Gastrocnemius medialis (tissue), 4 donors: ENCODE measurements around the gene TYMP.

Source experiments
- POLR2A ChIP-seq, 2 donors: fragments of 450-650 bp; IDR thresholded peaks; one replicate each; pipeline ENCODE4 v1.6.1; 2017; ENCODE audit warnings: antibody characterized with exemption in 2 of 2, mild to moderate bottlenecking in 2 of 2, moderate library complexity in 2 of 2
- TF ChIP-seq, protein P1 (sequence below), 5 experiments: fragments of 450-650 bp in 3 of 5; fragments of 200-600 bp in 2 of 5; sonication (generic) in 2 of 5; IDR thresholded peaks in 4 of 5; conservative IDR thresholded peaks in 1 of 5; 1 replicate in 4 of 5; 2 replicates in 1 of 5; pipeline ENCODE4 v1.5.1; 2016 to 2019; ENCODE audit warnings: antibody characterized with exemption in 5 of 5, mild to moderate bottlenecking in 3 of 5, moderate library complexity in 3 of 5

GRCh38 chr22:50520826-50521453 lies 8.9 kb downstream of the TYMP start:
- TF ChIP-seq, protein P1, sequence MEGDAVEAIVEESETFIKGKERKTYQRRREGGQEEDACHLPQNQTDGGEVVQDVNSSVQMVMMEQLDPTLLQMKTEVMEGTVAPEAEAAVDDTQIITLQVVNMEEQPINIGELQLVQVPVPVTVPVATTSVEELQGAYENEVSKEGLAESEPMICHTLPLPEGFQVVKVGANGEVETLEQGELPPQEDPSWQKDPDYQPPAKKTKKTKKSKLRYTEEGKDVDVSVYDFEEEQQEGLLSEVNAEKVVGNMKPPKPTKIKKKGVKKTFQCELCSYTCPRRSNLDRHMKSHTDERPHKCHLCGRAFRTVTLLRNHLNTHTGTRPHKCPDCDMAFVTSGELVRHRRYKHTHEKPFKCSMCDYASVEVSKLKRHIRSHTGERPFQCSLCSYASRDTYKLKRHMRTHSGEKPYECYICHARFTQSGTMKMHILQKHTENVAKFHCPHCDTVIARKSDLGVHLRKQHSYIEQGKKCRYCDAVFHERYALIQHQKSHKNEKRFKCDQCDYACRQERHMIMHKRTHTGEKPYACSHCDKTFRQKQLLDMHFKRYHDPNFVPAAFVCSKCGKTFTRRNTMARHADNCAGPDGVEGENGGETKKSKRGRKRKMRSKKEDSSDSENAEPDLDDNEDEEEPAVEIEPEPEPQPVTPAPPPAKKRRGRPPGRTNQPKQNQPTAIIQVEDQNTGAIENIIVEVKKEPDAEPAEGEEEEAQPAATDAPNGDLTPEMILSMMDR (IDR thresholded peaks at IDR 0.05 in 4 of 5, conservative IDR thresholded peaks at IDR 0.05 in 1 of 5) = no peak
- no peak for TF ChIP-seq POLR2A (IDR thresholded peaks at IDR 0.05)
